Measurements from ENCODE around the gene CLIP2.
"Not testable (repeated sequence)": the region's sequence is repeated elsewhere in the genome, so short reads cannot be mapped to it uniquely, and the experiment has no call there.

The CLIP2 gene

GRCh38 chr7:74407958-74408357, 118.8 kb downstream of the CLIP2 start:
- DNase-seq: no peak

- no peak for DNase-seq
These were observed 120.4 kb downstream of the CLIP2 start for GRCh38 chr7:74409571-74409970.

DNA sequence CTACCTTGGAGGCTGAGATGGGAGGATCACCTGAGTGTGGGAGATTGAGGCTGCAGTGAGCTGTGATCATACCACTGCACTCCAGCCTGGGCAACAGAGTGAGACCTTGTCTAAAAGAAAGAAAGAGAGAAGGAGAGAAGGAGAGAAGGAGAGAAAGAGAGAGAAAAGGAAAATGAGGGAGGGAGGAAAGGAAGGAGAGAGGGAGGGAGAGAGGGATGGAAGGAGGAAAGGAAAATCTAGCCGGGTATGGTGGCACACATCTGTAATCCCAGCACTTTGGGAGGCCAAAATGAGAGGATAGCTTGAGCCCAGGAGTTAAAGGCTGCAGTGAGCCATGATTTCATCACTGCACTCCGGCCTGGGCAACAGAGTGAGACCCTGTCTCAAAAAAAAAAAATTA, 121.6 kb downstream of the CLIP2 start:
- no peak for DNase-seq

DNA sequence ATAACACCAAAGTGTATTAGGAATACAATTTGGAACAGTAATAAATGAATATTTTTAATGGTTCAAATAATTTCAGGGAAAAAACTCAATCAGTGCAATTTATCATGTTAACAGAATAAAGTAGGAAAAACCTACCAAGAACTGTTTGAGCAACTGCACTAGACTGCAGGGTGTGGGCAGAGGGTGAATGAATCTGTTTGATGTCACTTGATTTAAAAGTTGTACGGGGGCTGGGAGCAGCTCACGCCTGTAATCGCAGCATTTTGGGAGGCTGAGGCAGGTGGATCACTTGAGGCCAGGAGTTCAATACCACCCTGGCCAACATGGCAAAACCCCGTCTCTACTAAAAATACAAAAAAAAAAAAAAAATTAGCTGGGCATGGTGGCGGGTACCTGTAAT, 122.4 kb downstream of the CLIP2 start:
- DNase-seq: not testable (repeated sequence)

GRCh38 chr7:74412056-74412455, 122.8 kb downstream of the CLIP2 start:
- no peak for DNase-seq

- DNase-seq: no peak
These were observed 123.4 kb downstream of the CLIP2 start for GRCh38 chr7:74412603-74413002.

DNA sequence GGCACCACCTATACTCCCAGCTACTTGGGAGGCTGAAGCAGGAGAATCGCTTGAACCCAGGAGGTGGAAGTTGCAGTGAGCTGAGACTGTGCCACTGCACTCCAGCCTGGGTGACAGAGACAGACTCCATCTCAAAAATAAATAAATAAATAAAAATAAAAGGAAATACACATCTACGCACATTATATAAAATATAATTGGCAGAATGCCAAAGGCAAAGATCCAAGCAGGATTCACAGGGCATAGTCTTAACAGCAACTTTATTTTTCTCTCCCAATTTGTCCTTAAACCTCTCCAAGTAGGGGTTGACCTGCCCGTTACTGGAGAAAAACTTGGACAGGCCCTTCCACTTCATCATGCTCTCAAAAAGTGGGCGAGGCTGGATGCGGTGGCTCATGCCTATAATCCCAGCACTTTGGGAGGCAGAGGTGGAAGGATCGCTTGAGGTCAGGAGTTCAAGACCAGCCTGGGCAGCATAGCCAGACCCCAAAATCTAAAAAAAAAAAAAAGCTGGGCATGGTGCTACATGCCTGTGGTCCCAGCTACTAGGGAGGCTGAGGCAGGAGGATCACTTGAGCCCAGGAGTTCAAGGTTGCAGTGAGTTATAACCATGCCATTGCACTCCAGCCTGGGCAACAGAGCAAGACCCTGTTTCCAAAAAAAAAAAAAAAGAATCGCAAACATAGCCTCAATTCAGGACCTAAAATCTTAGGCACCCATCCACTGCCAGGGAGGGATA, 125.6 kb downstream of the CLIP2 start:
- not testable (repeated sequence) for DNase-seq

DNA sequence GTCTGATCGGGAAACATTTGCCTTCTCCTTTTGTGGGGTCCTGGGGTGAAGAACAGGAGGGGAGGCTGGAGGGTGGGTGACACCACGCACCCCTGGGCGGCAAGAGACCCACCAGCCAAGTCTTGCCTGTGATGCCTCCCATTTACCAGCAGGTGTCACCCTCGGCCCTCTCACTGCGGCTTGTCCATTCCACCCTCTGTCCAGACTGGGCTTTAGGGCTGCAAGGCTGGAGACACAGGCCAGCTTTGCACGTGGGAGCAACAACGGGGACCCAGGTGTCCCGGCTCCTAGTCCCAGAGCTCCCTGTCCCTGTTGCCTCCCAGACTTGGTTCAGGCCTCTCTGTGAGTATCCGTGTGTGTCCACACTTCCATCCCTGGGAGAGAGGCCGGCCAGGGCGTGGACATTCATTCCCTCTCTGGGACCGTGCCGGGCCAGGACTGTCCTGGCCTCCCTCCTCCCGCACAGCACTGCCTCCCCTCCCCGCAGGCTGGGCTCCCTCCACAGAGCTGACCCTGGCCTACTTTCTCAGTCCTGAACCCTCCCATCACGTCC, 128.3 kb downstream of the CLIP2 start:
- DNase-seq: peak; percentile 63

- no peak for DNase-seq
These were observed 128.9 kb downstream of the CLIP2 start for GRCh38 chr7:74418076-74418475.

- no peak for DNase-seq
These were observed 129.3 kb downstream of the CLIP2 start for GRCh38 chr7:74418538-74418937.

DNA sequence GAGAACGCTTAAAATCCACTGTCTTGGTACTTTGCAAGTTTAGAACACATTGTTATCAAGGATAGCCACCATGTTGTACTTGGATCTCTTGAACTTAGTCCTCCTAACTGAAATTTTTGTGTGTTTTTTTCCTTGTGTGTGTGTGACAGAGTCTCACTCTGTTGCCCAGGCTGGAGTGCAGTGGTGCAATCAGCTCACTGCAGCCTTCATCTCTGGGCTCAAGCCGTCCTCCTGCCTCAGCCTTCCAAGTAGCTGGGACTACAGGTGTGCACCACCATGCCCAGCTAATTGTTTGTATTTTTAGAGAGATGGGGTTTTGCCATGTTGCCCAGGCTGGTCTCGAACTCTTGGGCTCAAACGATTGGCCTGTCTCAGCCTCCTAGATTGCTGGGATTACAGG, 130.0 kb downstream of the CLIP2 start:
- DNase-seq: not testable (repeated sequence)

GRCh38 chr7:74420006-74420405, 130.8 kb downstream of the CLIP2 start:
- DNase-seq: no peak

DNA sequence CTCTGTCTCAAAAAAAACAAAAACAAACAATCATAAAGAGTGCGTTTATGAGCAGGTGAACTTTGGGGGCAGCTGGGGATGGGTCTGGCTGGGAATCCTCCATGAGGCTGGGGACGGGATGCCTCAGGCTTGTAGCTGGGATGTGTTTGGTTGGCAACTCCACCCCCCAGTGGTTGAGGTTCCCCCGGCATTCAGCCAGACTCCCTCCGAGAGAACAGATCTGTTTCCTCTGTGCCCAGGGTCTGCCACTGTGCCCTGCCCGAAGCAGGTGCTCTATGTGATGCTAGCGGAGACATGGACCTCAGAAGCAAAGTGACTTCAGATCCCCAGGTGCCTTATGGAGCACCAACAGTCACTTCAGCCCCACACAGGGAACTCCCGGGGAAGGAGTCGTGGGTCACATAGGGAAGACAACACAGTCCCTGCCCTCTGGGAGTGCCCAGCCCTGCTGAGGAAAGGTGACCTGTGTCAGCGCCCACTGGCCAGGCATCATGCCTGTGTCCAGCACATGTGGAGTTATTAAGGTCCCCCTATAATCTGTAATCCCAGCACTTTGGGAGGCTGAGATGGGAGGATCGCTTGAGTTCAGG, 135.2 kb downstream of the CLIP2 start:
- DNase-seq: no peak

DNA sequence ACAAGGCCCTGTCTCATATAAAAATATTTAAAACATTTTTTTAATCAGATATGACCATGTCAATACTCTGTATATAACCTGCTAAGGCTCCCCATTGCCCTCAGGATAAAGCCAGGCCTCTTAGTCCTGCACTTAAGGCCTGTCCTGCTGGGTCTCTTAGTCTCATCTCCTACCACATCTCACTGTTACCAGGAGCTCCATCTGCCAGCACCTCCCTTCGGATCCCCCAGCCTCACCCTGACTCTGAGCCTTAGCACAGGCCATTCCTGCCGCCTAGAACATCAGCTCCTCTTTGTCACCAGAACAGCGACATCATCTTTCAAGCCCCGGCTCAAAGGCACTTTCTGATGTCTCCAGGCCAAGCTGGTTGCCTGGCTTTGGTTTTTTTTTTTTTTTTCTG, 138.8 kb downstream of the CLIP2 start:
- no peak for DNase-seq

GRCh38 chr7:74429153-74429747, 140.0 kb downstream of the CLIP2 start:
- no peak for DNase-seq

GRCh38 chr7:74430409-74430808, 141.2 kb downstream of the CLIP2 start:
- DNase-seq: not testable (repeated sequence)

DNA sequence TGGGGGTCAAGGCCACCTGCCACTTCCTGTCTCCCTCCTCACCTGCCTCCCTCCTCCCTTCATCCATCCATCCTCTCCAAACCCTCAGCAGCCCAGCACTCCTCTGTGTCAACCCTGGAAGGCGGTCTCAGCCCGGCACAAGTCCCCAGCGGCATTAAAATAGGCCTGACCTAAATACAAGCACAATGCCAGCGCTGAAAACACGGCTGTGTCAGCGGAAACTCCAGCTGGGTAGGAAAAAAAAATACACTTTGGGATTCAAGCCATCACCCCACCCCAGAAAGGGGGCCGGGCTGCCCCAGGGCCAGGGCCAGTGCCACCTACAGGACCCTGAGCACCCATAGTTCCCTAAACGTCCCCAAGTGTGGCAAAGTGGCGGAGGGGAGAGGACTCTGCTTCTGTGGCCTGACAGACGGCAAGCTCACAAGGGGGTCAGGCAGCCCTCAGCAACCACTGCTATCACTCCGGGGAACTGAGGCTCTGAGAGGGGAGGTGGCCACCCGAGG, 141.8 kb downstream of the CLIP2 start:
- DNase-seq: no peak

DNA sequence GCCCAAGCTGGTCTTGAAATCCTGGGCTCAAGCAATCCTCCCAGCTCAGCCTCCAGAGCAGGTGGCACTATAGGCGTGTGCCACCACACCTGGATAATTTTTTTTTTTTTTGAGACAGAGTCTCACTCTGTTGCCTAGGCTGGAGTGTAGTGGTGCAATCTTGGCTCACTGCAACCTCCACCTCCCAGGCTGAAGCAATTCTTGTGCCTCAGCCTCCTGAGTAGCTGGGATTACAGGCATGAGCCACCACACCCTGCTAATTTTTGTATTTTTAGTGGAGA, 148.0 kb downstream of the CLIP2 start:
- not testable (repeated sequence) for DNase-seq

DNA sequence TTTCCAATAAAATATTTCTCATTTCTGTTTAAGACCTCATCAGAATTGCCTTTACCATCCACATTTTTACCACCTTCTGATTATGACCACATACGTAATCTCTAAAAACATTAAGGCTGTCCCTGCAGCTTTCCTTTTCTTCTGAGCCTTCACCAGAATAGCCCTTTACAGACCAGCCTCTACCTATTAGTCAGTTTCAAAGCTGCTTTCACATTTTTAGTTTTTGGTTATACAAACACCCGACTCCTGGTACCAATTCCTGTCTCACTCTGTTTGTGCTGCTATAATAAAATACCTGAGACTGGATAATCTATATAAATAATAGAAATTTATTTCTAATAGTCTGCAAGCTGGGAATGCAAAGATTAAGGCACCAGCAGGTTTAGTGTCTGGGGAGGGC, 149.1 kb downstream of the CLIP2 start:
- no peak for DNase-seq

DNA sequence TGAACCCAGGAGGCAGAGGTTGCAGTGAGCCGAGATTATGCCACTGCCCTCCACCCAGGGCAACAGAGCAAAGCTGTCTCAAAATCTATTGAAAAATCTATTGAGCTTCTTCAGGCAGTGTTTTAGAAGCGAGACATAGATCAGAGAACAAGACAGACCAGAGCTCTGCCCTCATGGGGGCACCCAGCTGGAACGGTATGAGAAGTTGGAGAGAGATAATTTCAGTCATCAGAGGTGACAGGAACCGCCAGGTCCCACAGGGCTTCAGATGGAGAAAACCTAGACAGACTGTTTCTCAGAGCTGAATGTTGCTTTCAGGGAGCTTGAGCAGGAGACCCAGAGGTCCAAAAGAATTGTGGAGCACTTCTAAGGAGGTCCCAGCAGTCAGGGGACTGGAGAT, 150.3 kb downstream of the CLIP2 start:
- no peak for DNase-seq

- DNase-seq: not testable (repeated sequence)
These were observed 150.9 kb downstream of the CLIP2 start for GRCh38 chr7:74440143-74440542.

- DNase-seq: no peak
These were observed 152.6 kb downstream of the CLIP2 start for GRCh38 chr7:74441801-74442200.

DNA sequence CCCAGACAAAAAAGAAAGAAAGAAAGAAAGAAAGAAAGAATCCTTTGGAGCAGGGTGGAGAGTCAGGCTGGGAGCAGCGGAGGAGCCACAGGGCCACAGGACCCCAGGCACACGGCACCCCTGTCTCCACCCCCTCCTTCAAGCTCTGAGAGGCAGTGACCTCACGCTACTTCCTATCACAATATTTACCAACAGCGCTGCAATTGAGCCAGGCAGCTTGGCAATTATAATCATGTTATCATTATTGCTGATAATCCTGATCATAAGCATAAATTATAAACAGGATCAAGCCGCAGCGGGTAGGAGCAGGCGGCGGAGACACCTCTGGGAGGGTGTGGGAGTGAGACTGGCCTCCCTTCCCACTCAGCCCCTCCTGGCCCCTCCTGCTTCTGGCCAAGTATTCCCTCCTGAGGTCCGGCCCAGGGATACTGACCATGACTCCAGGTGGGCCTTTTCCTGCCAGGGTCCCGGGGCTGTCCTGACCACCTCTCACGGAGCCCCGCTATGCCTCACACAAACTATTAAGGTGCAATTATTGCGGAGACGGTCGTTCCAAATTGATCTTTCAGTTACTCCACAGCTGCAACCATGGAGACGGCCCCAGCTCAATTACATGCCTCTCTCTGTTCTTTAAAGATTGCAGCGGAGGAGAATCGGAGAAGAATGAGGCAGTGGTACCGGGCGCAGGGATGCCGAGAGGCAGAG, 154.5 kb downstream of the CLIP2 start:
- DNase-seq: no peak

GRCh38 chr7:74449144-74449543, 159.9 kb downstream of the CLIP2 start:
- DNase-seq: no peak
